Measurements from ENCODE around the gene GLRX3.

DNA sequence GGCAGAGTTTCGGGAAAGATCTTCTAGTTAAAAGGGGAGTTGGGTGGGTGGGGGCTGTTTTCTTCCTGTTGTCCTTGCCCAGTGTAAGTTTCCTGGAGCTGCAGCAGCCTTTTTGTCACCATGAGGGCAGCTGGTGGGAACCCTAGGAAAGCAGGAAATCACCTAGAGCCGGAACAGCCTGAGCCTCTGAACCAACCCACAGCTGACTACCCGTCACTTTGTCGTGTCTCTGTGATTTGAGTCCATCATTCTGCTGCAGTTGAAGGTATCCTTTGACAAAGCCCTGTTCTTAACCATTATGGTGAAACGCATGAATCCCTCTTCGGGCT lies 24.4 kb upstream of the GLRX3 start:
- TF ChIP-seq, protein P1, sequence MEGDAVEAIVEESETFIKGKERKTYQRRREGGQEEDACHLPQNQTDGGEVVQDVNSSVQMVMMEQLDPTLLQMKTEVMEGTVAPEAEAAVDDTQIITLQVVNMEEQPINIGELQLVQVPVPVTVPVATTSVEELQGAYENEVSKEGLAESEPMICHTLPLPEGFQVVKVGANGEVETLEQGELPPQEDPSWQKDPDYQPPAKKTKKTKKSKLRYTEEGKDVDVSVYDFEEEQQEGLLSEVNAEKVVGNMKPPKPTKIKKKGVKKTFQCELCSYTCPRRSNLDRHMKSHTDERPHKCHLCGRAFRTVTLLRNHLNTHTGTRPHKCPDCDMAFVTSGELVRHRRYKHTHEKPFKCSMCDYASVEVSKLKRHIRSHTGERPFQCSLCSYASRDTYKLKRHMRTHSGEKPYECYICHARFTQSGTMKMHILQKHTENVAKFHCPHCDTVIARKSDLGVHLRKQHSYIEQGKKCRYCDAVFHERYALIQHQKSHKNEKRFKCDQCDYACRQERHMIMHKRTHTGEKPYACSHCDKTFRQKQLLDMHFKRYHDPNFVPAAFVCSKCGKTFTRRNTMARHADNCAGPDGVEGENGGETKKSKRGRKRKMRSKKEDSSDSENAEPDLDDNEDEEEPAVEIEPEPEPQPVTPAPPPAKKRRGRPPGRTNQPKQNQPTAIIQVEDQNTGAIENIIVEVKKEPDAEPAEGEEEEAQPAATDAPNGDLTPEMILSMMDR (IDR thresholded peaks at IDR 0.05; ENCODE audit: insufficient read depth, low read length, poor library complexity, severe bottlenecking) = no peak
- TF ChIP-seq EZH2phosphoT487 (conservative IDR thresholded peaks at IDR 0.05; ENCODE audit: low read length) = no peak
